Trophoblast cell (in vitro differentiated cells and primary cell): Measurements from ENCODE around the gene MRPS9.

Source experiments
- DNase-seq, 2 donors: peaks; one replicate each; pipeline ENCODE4 v3.0.0-alpha.2; 2016
- H2AFZ ChIP-seq: 2 replicates; pipeline ENCODE4 v1.6.1; 2013; ENCODE audit warnings: low read length, moderate library complexity, mild to moderate bottlenecking; ENCODE audit not compliant: insufficient read depth, poor library complexity
- H2AK5ac ChIP-seq: 2 replicates; pipeline ENCODE4 v1.6.1; 2013; ENCODE audit warnings: mild to moderate bottlenecking, low read length
- H2BK120ac ChIP-seq: 2 replicates; pipeline ENCODE4 v1.6.1; 2013; ENCODE audit warnings: low read length, mild to moderate bottlenecking, moderate library complexity; ENCODE audit not compliant: insufficient read depth, poor library complexity
- H2BK12ac ChIP-seq: 2 replicates; pipeline ENCODE4 v1.6.1; 2013; ENCODE audit warnings: mild to moderate bottlenecking, low read length, moderate library complexity
- H2BK5ac ChIP-seq: 2 replicates; pipeline ENCODE4 v1.6.1; 2013; ENCODE audit warnings: low read length, low read depth, moderate library complexity, mild to moderate bottlenecking; ENCODE audit not compliant: poor library complexity
- H3K14ac ChIP-seq: 2 replicates; pipeline ENCODE4 v1.6.1; 2013; ENCODE audit warnings: mild to moderate bottlenecking, low read length
- H3K18ac ChIP-seq: 2 replicates; pipeline ENCODE4 v1.6.1; 2013; ENCODE audit warnings: mild to moderate bottlenecking, low read length
- H3K23ac ChIP-seq: 2 replicates; pipeline ENCODE4 v1.6.1; 2013; ENCODE audit warnings: low read length
- H3K27ac ChIP-seq: 2 replicates; pipeline ENCODE4 v1.5.1; 2013; ENCODE audit warnings: low read depth, mild to moderate bottlenecking, inconsistent platforms, low read length, moderate library complexity
- H3K27me3 ChIP-seq: 2 replicates; pipeline ENCODE4 v1.6.1; 2013; ENCODE audit warnings: inconsistent platforms, mild to moderate bottlenecking, low read length, moderate library complexity; ENCODE audit not compliant: insufficient read depth
- H3K36me3 ChIP-seq, 2 experiments: 1 replicate in 1 of 2; 2 replicates in 1 of 2; pipeline ENCODE4 v1.6.1; 2013; ENCODE audit warnings: low read length in 2 of 2, mild to moderate bottlenecking in 2 of 2, moderate library complexity in 1 of 2; ENCODE audit not compliant: insufficient read depth in 2 of 2, control insufficient read depth in 1 of 2
- H3K4ac ChIP-seq: 2 replicates; pipeline ENCODE4 v1.6.1; 2013; ENCODE audit warnings: low read depth, mild to moderate bottlenecking, low read length, moderate library complexity
- H3K4me1 ChIP-seq, 2 experiments: 1 replicate in 1 of 2; 2 replicates in 1 of 2; pipeline ENCODE4 v1.6.1; 2013; ENCODE audit warnings: low read length in 2 of 2, mild to moderate bottlenecking in 2 of 2, moderate library complexity in 1 of 2; ENCODE audit not compliant: insufficient read depth in 2 of 2, control insufficient read depth in 1 of 2
- H3K4me2 ChIP-seq: 2 replicates; pipeline ENCODE4 v1.6.1; 2013; ENCODE audit warnings: inconsistent platforms, mild to moderate bottlenecking, low read length, moderate library complexity
- H3K4me3 ChIP-seq: 2 replicates; pipeline ENCODE4 v1.5.1; 2013; ENCODE audit warnings: mild to moderate bottlenecking, low read depth, low read length, inconsistent platforms
- H3K79me1 ChIP-seq: one replicate; pipeline ENCODE4 v1.6.1; 2013; ENCODE audit warnings: low read length
- H3K79me2 ChIP-seq: 2 replicates; pipeline ENCODE4 v1.6.1; 2013; ENCODE audit warnings: low read length, mild to moderate bottlenecking; ENCODE audit not compliant: control insufficient read depth, insufficient read depth, poor library complexity
- H3K9ac ChIP-seq: 2 replicates; pipeline ENCODE4 v1.6.1; 2013; ENCODE audit warnings: mild to moderate bottlenecking, low read length
- H3K9me3 ChIP-seq: 2 replicates; pipeline ENCODE4 v1.6.1; 2013; ENCODE audit warnings: low read depth, mild to moderate bottlenecking, control low read depth, inconsistent platforms, low read length; ENCODE audit not compliant: insufficient read depth
- H4K12ac ChIP-seq: 2 replicates; pipeline ENCODE4 v1.6.1; 2013; ENCODE audit warnings: low read depth, mild to moderate bottlenecking, low read length, moderate library complexity
- H4K8ac ChIP-seq: 2 replicates; pipeline ENCODE4 v1.6.1; 2013; ENCODE audit warnings: low read depth, mild to moderate bottlenecking, low read length, moderate library complexity
- H4K91ac ChIP-seq: one replicate; pipeline ENCODE4 v1.6.1; 2013; ENCODE audit warnings: low read depth, mild to moderate bottlenecking, low read length, moderate library complexity
- WGBS: extraction: QIAGEN DNeasy Blood & Tissue Kit; methylation state at CpG from one replicate; pipeline ENCODE4 v1.1.7; 2013; ENCODE audit warnings: missing lambda C conversion rate; ENCODE audit not compliant: insufficient read length, insufficient coverage; ENCODE audit errors: extremely low coverage; 5-methylcytosine and 5-hydroxymethylcytosine counted together

MRPS9 gene

GRCh38 chr2:105082107-105082506 is 44.2 kb downstream of the MRPS9 start:
- Histone ChIP-seq H3K79me1 (no peaks in the 10 kb centered on the region), H3K14ac (no peak overlapping the region), H2BK120ac (no peak overlapping the region), H3K18ac (no peak overlapping the region), H3K4ac (no peak overlapping the region), H3K79me2 (peaks cover 2% of the 10 kb centered on the region), H3K4me2 (no peak overlapping the region), H4K12ac (no peak overlapping the region), H3K23ac (no peak overlapping the region), H4K91ac (no peak overlapping the region), H2AK5ac (no peak overlapping the region), H2BK12ac (no peak overlapping the region), H3K4me1 (peaks cover 0 to 6% of the 10 kb centered on the region in 2 experiments), H3K9ac (no peak overlapping the region), H2AFZ (no peak overlapping the region), H4K8ac (no peak overlapping the region), H3K27me3 (no peaks in the 10 kb centered on the region), H3K4me3 (no peak overlapping the region), H3K27ac (no peak overlapping the region), H3K9me3 (no peaks in the 10 kb centered on the region), H3K36me3 (peaks cover 0 to 2% of the 10 kb centered on the region in 2 experiments), H2BK5ac (no peak overlapping the region)
- no CpG with 5 or more reads among the region's 8 CpGs for WGBS
- DNase-seq, result peak in 1 of 2 donors; percentile 4

- no peak overlapping the region for H3K4me2 ChIP-seq
- no peak overlapping the region for H4K12ac ChIP-seq
- WGBS, result no CpG with 5 or more reads among the region's 1 CpG
Measured at GRCh38 chr2:105085525-105085924, 47.7 kb downstream of the MRPS9 start.

GRCh38 chr2:105087273-105087672 is 49.4 kb downstream of the MRPS9 start:
- H4K12ac ChIP-seq, result no peak overlapping the region
- DNase-seq, result no peak
- no peak overlapping the region for H2BK5ac ChIP-seq
- no peaks in the 10 kb centered on the region for H3K4me1 ChIP-seq
- 100% methylated on average over 1 of the region's 1 CpG for WGBS
- no peak overlapping the region for H3K4ac ChIP-seq
- H3K27me3 ChIP-seq, result no peaks in the 10 kb centered on the region
- H3K79me1 ChIP-seq, result no peaks in the 10 kb centered on the region
- no peak overlapping the region for H3K18ac ChIP-seq
- no peak overlapping the region for H4K8ac ChIP-seq
- H3K23ac ChIP-seq, result no peak overlapping the region
- H2AFZ ChIP-seq, result no peak overlapping the region
- H2AK5ac ChIP-seq, result no peak overlapping the region
- no peak overlapping the region for H2BK12ac ChIP-seq
- no peaks in the 10 kb centered on the region for H3K9me3 ChIP-seq
- no peak overlapping the region for H2BK120ac ChIP-seq
- no peak overlapping the region for H3K4me3 ChIP-seq
- H3K27ac ChIP-seq, result no peak overlapping the region
- no peak overlapping the region for H3K4me2 ChIP-seq
- peaks cover 2 to 3% of the 10 kb centered on the region in 2 experiments for H3K36me3 ChIP-seq
- no peak overlapping the region for H3K9ac ChIP-seq
- H3K14ac ChIP-seq, result no peak overlapping the region
- H3K79me2 ChIP-seq, result peaks cover 2% of the 10 kb centered on the region
- H4K91ac ChIP-seq, result no peak overlapping the region

More at GRCh38 chr2:105085525-105085924, 47.7 kb downstream of the MRPS9 start:
- Histone ChIP-seq H3K4ac (no peak overlapping the region), H3K36me3 (peaks cover 0 to 2% of the 10 kb centered on the region in 2 experiments), H3K23ac (no peak overlapping the region), H3K79me2 (peaks cover 2% of the 10 kb centered on the region), H3K79me1 (no peaks in the 10 kb centered on the region), H3K27me3 (no peaks in the 10 kb centered on the region), H3K9ac (no peak overlapping the region), H2BK12ac (no peak overlapping the region), H2BK120ac (no peak overlapping the region), H4K8ac (no peak overlapping the region), H3K18ac (no peak overlapping the region), H2BK5ac (no peak overlapping the region), H3K4me1 (peaks cover 0 to 5% of the 10 kb centered on the region in 2 experiments), H3K9me3 (no peaks in the 10 kb centered on the region), H2AFZ (no peak overlapping the region), H3K14ac (no peak overlapping the region), H3K27ac (no peak overlapping the region), H3K4me3 (no peak overlapping the region), H4K91ac (no peak overlapping the region), H2AK5ac (no peak overlapping the region)
- DNase-seq, result no peak

- H3K14ac ChIP-seq, result no peak overlapping the region
- peaks cover 1 to 2% of the 10 kb centered on the region in 2 experiments for H3K36me3 ChIP-seq
- no peaks in the 10 kb centered on the region for H3K79me2 ChIP-seq
- peak in 1 of 2 donors; percentile 16 for DNase-seq
- no peak overlapping the region for H4K12ac ChIP-seq
- no peak overlapping the region for H2BK120ac ChIP-seq
- no peak overlapping the region for H2BK5ac ChIP-seq
- H2AFZ ChIP-seq, result no peak overlapping the region
- H3K27me3 ChIP-seq, result no peaks in the 10 kb centered on the region
- H4K8ac ChIP-seq, result no peak overlapping the region
- no peak overlapping the region for H3K27ac ChIP-seq
- no peaks in the 10 kb centered on the region for H3K4me1 ChIP-seq
- no peaks in the 10 kb centered on the region for H3K79me1 ChIP-seq
- no peak overlapping the region for H3K9ac ChIP-seq
- WGBS, result no CpG with 5 or more reads among the region's 5 CpGs
- no peaks in the 10 kb centered on the region for H3K9me3 ChIP-seq
- H3K18ac ChIP-seq, result no peak overlapping the region
- no peak overlapping the region for H4K91ac ChIP-seq
- no peak overlapping the region for H2BK12ac ChIP-seq
- no peak overlapping the region for H2AK5ac ChIP-seq
- no peak overlapping the region for H3K4me3 ChIP-seq
- H3K4me2 ChIP-seq, result no peak overlapping the region
- H3K23ac ChIP-seq, result no peak overlapping the region
- no peak overlapping the region for H3K4ac ChIP-seq
Measured at GRCh38 chr2:105090091-105090490, 52.2 kb downstream of the MRPS9 start.
